Neural progenitor cell (in vitro differentiated cells): ENCODE results near the gene SIAE.

ENCODE experiments used
- EZH2 ChIP-seq: fragments of 200-600 bp; sonication (generic); IDR thresholded peaks from 2 replicates; pipeline ENCODE4 v1.6.1; 2017; ENCODE audit warnings: antibody characterized with exemption, mild to moderate bottlenecking, moderate library complexity
- EZH2phosphoT487 ChIP-seq: fragments of 200-600 bp; sonication (generic); IDR thresholded peaks from 2 replicates; pipeline ENCODE4 v1.6.1; 2017; ENCODE audit warnings: antibody characterized with exemption
- TF ChIP-seq, protein P1 (sequence below): fragments of 200-600 bp; sonication (generic); IDR thresholded peaks from 2 replicates; pipeline ENCODE4 v1.5.1; 2017; ENCODE audit warnings: antibody characterized with exemption, mild to moderate bottlenecking

DNA sequence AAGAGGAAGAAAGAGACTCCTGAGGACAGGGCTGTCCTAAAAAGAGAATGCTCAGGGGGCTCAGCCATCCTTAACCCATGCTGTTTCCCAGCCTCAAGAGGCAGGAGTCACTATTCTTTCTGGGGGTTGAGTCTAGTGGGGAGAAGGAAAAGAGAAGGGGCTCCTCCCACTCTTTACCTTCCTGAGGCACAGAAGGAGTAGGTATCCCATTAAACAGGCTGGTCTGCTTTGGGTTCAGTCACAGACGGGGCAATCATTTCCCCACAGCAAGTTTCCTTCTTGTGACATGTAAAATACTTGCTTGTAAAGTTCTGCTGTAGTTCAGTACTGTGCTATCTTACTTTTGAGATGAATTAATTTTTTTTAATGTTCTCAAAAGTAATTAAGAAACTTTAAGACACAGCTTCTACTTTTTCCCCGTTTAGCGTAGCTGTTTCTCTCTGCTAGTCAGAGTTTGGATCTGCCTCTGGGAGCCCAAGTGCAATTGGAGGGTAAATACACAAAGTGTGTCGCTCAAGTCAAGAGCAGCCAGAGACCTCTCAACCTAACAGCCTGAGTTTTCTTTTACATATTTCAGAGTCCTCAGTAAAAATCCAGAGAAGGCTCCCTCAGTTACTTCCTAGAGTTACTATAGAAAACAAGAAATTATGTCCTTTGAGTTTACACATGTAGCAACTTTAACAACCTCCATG lies 88.7 kb downstream of the SIAE start:
- TF ChIP-seq, protein P1, sequence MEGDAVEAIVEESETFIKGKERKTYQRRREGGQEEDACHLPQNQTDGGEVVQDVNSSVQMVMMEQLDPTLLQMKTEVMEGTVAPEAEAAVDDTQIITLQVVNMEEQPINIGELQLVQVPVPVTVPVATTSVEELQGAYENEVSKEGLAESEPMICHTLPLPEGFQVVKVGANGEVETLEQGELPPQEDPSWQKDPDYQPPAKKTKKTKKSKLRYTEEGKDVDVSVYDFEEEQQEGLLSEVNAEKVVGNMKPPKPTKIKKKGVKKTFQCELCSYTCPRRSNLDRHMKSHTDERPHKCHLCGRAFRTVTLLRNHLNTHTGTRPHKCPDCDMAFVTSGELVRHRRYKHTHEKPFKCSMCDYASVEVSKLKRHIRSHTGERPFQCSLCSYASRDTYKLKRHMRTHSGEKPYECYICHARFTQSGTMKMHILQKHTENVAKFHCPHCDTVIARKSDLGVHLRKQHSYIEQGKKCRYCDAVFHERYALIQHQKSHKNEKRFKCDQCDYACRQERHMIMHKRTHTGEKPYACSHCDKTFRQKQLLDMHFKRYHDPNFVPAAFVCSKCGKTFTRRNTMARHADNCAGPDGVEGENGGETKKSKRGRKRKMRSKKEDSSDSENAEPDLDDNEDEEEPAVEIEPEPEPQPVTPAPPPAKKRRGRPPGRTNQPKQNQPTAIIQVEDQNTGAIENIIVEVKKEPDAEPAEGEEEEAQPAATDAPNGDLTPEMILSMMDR: no peak
- no peak for TF ChIP-seq EZH2phosphoT487
- no peak for TF ChIP-seq EZH2
